HepG2 (cell line): ENCODE results near the gene JMY. TPM values are rescaled to one million over a fixed set of nuclear protein-coding genes. Genes with fewer than 3 reads are reported as not detected.

Experiments used
- ATAC-seq: fragments of 200-7000 bp; cut with Tn5 transposase; 3 replicates; pipeline ENCODE4 v1.9.1; 2020; ENCODE audit warnings: mild to moderate bottlenecking, moderate library complexity
- BruUV-seq: library from RNA; stranded (reverse); fragments of 400-500 nt; replicated peaks from 2 replicates; lab custom pipeline; 2021; lab: Mats Ljungman, UMichigan
- CTCF ChIA-PET: fragments of 300-600 bp; formaldehyde crosslinking; extraction: SDS; loops from one replicate; lab custom pipeline; 2021; ENCODE audit warnings: low total read pairs, inconsistent platforms, low intra/inter-chr PET ratio; lab: Yijun Ruan, JAX
- POLR2A ChIA-PET: fragments of 350-600 bp; sonication (Branson Sonifier 250); formaldehyde crosslinking; loops from one replicate; lab custom pipeline; 2020; ENCODE audit warnings: antibody characterized with exemption, inconsistent platforms; lab: Yijun Ruan, JAX
- DNase-seq: peaks from one replicate; pipeline ENCODE4 v3.0.0-alpha.2; 2015; ENCODE audit warnings: low spot score
- FAIRE-seq: peaks from 3 replicates; lab custom pipeline; 2011; peaks lifted over from hg19 to GRCh38; lab: Jason Lieb, UNC
- H2AFZ ChIP-seq: one replicate; pipeline ENCODE4 v1.6.1; 2011; ENCODE audit warnings: low read length, inconsistent platforms
- H3K27ac ChIP-seq: fragments of 300-600 bp; 3 replicates; pipeline ENCODE4 v1.8.0; 2011; ENCODE audit warnings: mixed run types, mild to moderate bottlenecking, mixed read lengths, low read length, inconsistent platforms; ENCODE audit not compliant: insufficient read depth; ENCODE audit errors: extremely low read length
- H3K27me3 ChIP-seq, 2 experiments: fragments of 200-600 bp in 1 of 2; 2 replicates in 1 of 2; 3 replicates in 1 of 2; pipeline versions ENCODE4 v1.6.0 to v1.8.0; 2011; ENCODE audit warnings: low read length in 2 of 2, mild to moderate bottlenecking in 2 of 2, moderate library complexity in 2 of 2, inconsistent platforms in 1 of 2; ENCODE audit not compliant: insufficient read depth in 2 of 2, control insufficient read depth in 1 of 2
- H3K36me3 ChIP-seq, 2 experiments: fragments of 200-600 bp in 1 of 2; replicated peaks in 1 of 2; 2 replicates in 1 of 2; 3 replicates in 1 of 2; pipeline versions ENCODE4 v1.5.1 to v1.8.0; 2011; ENCODE audit warnings: low read length in 2 of 2, inconsistent platforms in 1 of 2; ENCODE audit not compliant: insufficient read depth in 2 of 2, control insufficient read depth in 1 of 2
- H3K4me1 ChIP-seq: 2 replicates; pipeline ENCODE4 v1.5.1; 2012; ENCODE audit warnings: low read length, inconsistent platforms; ENCODE audit not compliant: insufficient read depth
- H3K4me2 ChIP-seq: 2 replicates; pipeline ENCODE4 v1.6.0; 2011; ENCODE audit warnings: low read depth, low read length, inconsistent platforms
- H3K4me3 ChIP-seq, 3 experiments: fragments of 200-600 bp in 1 of 3; sonication (generic), shearing (Covaris generic) in 1 of 3; replicated peaks in 1 of 3; 2 replicates each; pipeline ENCODE4 v1.5.1; 2011 to 2016; ENCODE audit warnings: low read length in 3 of 3, inconsistent platforms in 2 of 3, low read depth in 2 of 3, mild to moderate bottlenecking in 2 of 3, control low read depth in 1 of 3, mixed read lengths in 1 of 3; ENCODE audit not compliant: insufficient read depth in 1 of 3
- H3K79me2 ChIP-seq: one replicate; pipeline ENCODE4 v1.6.1; 2011; ENCODE audit warnings: low read length, inconsistent platforms; ENCODE audit not compliant: insufficient read depth
- H3K9ac ChIP-seq: 2 replicates; pipeline ENCODE4 v1.6.0; 2011; ENCODE audit warnings: mild to moderate bottlenecking, low read depth, low read length, inconsistent platforms; ENCODE audit not compliant: insufficient read depth
- H3K9me3 ChIP-seq: 2 replicates; pipeline ENCODE4 v1.5.1; 2012; ENCODE audit warnings: mild to moderate bottlenecking, low read length
- H4K20me1 ChIP-seq: 2 replicates; pipeline ENCODE4 v1.6.0; 2011; ENCODE audit warnings: inconsistent platforms, mild to moderate bottlenecking, low read length, moderate library complexity; ENCODE audit not compliant: insufficient read depth
- CC2D1A ChIP-seq: sonication (generic); formaldehyde crosslinking; IDR thresholded peaks from 2 replicates; pipeline ENCODE4 v1.8.1; 2023; ENCODE audit warnings: mild to moderate bottlenecking, missing genetic modification reagents
- IRX3 ChIP-seq: sonication (generic); formaldehyde crosslinking; IDR thresholded peaks from 2 replicates; pipeline ENCODE4 v1.8.1; 2023; ENCODE audit warnings: mild to moderate bottlenecking, low read depth, missing genetic modification reagents, borderline replicate concordance
- LCORL ChIP-seq, 2 experiments: fragments of 450-650 bp in 1 of 2; sonication (generic) in 1 of 2; formaldehyde crosslinking in 1 of 2; IDR thresholded peaks; 2 replicates each; pipeline versions ENCODE4 v1.5.0 to v1.6.1; 2017 to 2020; ENCODE audit warnings: antibody characterized with exemption in 1 of 2, missing genetic modification reagents in 1 of 2
- MED13 ChIP-seq: sonication (generic); formaldehyde crosslinking; IDR thresholded peaks from 2 replicates; pipeline ENCODE4 v1.5.0; 2020; ENCODE audit warnings: missing genetic modification reagents
- MTF1 ChIP-seq: sonication (generic); formaldehyde crosslinking; IDR thresholded peaks from 2 replicates; pipeline ENCODE4 v1.5.0; 2020; ENCODE audit warnings: missing genetic modification reagents
- RAD21 ChIP-seq: fragments of 450-650 bp; formaldehyde crosslinking; IDR thresholded peaks from 2 replicates; pipeline ENCODE4 v1.5.0; 2020; ENCODE audit warnings: mild to moderate bottlenecking
- SMAD9 ChIP-seq: sonication (generic); formaldehyde crosslinking; IDR thresholded peaks from 2 replicates; pipeline ENCODE4 v1.5.1; 2020; ENCODE audit warnings: mild to moderate bottlenecking, missing genetic modification reagents
- SP2 ChIP-seq: sonication (generic); formaldehyde crosslinking; IDR thresholded peaks from 2 replicates; pipeline ENCODE4 v1.5.1; 2020; ENCODE audit warnings: mild to moderate bottlenecking, missing genetic modification reagents
- U2AF2 ChIP-seq: fragments of 200-400 bp; formaldehyde crosslinking; IDR thresholded peaks from 2 replicates; pipeline ENCODE4 v1.6.1; 2017; ENCODE audit warnings: low read depth, mild to moderate bottlenecking, low read length
- ZKSCAN5 ChIP-seq: sonication (generic); formaldehyde crosslinking; IDR thresholded peaks from 2 replicates; pipeline ENCODE4 v1.5.1; 2020; ENCODE audit warnings: mild to moderate bottlenecking, missing genetic modification reagents
- ZNF12 ChIP-seq: sonication (generic); formaldehyde crosslinking; IDR thresholded peaks from 2 replicates; pipeline ENCODE4 v1.5.0; 2020; ENCODE audit warnings: missing genetic modification reagents
- ZNF350 ChIP-seq: sonication (generic); formaldehyde crosslinking; IDR thresholded peaks from 2 replicates; pipeline ENCODE4 v1.4.0; 2020; ENCODE audit warnings: mild to moderate bottlenecking, low read depth, missing genetic modification reagents, borderline replicate concordance
- ZNF430 ChIP-seq: sonication (generic); formaldehyde crosslinking; IDR thresholded peaks from 2 replicates; pipeline ENCODE4 v1.9.0; 2021; ENCODE audit warnings: mild to moderate bottlenecking, missing genetic modification reagents
- ZNF552 ChIP-seq: sonication (generic); formaldehyde crosslinking; IDR thresholded peaks from 2 replicates; pipeline ENCODE4 v1.9.0; 2022; ENCODE audit warnings: missing genetic modification reagents, mild to moderate bottlenecking, borderline replicate concordance
- ZNF577 ChIP-seq: sonication (generic); formaldehyde crosslinking; IDR thresholded peaks from 2 replicates; pipeline ENCODE4 v1.4.0; 2020; ENCODE audit warnings: mild to moderate bottlenecking, low read depth, missing genetic modification reagents, borderline replicate concordance
- ZNF589 ChIP-seq: sonication (generic); formaldehyde crosslinking; conservative IDR thresholded peaks from 2 replicates; pipeline ENCODE4 v1.8.0; 2022; ENCODE audit warnings: mild to moderate bottlenecking, moderate library complexity, missing genetic modification reagents
- ZNF878 ChIP-seq: sonication (generic); formaldehyde crosslinking; IDR thresholded peaks from 2 replicates; pipeline ENCODE4 v1.8.1; 2023; ENCODE audit warnings: mild to moderate bottlenecking, missing genetic modification reagents, moderate library complexity
- ZSCAN30 ChIP-seq: sonication (generic); formaldehyde crosslinking; IDR thresholded peaks from 2 replicates; pipeline ENCODE4 v1.5.0; 2020; ENCODE audit warnings: mild to moderate bottlenecking, missing genetic modification reagents
- WGBS: methylation state at CpG from one replicate; pipeline ENCODE4 v1.1.6; 2017; ENCODE audit warnings: low lambda C conversion rate; 5-methylcytosine and 5-hydroxymethylcytosine counted together
- in situ Hi-C: cut with HindIII; loops from 2 replicates; pipeline ENCODE4 v1.10.0; 2017; ENCODE audit warnings: low pct_unique_long_range_greater_than_20kb; ENCODE audit not compliant: extremely low pct_ligation_motif_present
- intact Hi-C: fragments of 100-400 bp; cut with micrococcal nuclease; formaldehyde crosslinking; loops from one replicate; pipeline ENCODE4 v1.10.0; 2022; ENCODE audit not compliant: unreplicated experiment
- polyA plus RNA-seq, 8 experiments: library from polyadenylated mRNA; depleted of rRNA in 3 of 8; stranded (reverse) in 7 of 8; unstranded in 1 of 8; fragments of >200 nt; fragmentation: Illumina TruSeq in 4 of 8; extraction: Trizol in 4 of 8; gene quantifications; 2 replicates each; pipeline versions ENCODE4 v1.2.1 to v1.2.3, GENCODE V29; 2011 to 2016; ENCODE audit warnings: low read depth in 4 of 8, missing spikeins in 1 of 8, mixed read lengths in 1 of 8; ENCODE audit not compliant: insufficient read depth in 1 of 8
- total RNA-seq, 5 experiments: library from RNA; depleted of rRNA; stranded (reverse); fragments of >200 nt; fragmentation: Illumina TruSeq; extraction: Trizol; gene quantifications; 2 replicates each; pipeline ENCODE4 v1.2.3, GENCODE V29; 2016; ENCODE audit warnings: low read depth in 1 of 5
- TF ChIP-seq, protein P1 (sequence below): IDR thresholded peaks from 2 replicates; pipeline ENCODE4 v1.6.1; 2012; ENCODE audit warnings: low read depth, low read length, improper control_type of control experiment

The JMY gene
- total and polyA plus RNA-seq, 2 of the 13 experiments (the other 11 are each of a cell fraction or from before 2014, with no cell fraction given): 4.0 to 4.2 TPM

DNA sequence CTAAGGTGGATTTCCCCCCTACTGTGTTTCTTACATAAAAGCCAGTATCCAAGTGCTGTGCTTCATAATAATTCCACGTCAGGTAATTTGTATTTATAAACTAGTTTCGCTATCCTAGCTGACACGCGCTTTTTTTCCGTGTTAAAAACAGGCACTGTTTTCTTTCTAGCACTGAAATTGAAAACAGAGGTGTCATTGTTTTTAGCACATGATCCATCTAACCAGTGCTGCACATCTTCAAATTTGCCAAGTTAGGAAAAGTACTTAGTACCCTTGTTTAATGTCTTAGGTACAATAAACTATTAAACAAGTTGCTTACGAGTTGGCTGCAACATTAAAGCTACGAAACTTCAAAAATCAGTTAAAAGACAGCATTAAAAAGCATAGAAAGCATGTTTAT lies 49.9 kb downstream of the JMY start:
- Histone ChIP-seq H3K79me2 (no peaks in the 10 kb centered on the region), H3K4me1 (no peaks in the 10 kb centered on the region), H4K20me1 (0 out of 2 replicates have a peak, but pooled peaks cover 3% of the 10 kb centered on the region), H2AFZ (no peak overlapping the region), H3K9ac (no peak overlapping the region), H3K4me3 (no peak overlapping the region), H3K27ac (no peak overlapping the region), H3K9me3 (no peaks in the 10 kb centered on the region), H3K4me2 (no peak overlapping the region), H3K36me3 (peaks cover 0 to 32% of the 10 kb centered on the region in 2 experiments; a peak in 3 of 5 replicates), H3K27me3 (no peaks in the 10 kb centered on the region)
- no peak for ATAC-seq
- TF ChIP-seq ZNF589 (CRISPR knock-in tag): no peak
- no peak for TF ChIP-seq CC2D1A (CRISPR knock-in tag)
- no peak for TF ChIP-seq IRX3
- TF ChIP-seq MED13 (CRISPR knock-in tag): no peak
- WGBS: 98% methylated on average over 7 of the region's 7 CpGs
- no peak for DNase-seq
- intact Hi-C loops: no loop called here
- in situ Hi-C loops: no loop called here
- ChIA-PET POLR2A (no interaction called here), CTCF (no interaction called here)
- FAIRE-seq: no peak
- no TSS peak for BruUV-seq

DNA sequence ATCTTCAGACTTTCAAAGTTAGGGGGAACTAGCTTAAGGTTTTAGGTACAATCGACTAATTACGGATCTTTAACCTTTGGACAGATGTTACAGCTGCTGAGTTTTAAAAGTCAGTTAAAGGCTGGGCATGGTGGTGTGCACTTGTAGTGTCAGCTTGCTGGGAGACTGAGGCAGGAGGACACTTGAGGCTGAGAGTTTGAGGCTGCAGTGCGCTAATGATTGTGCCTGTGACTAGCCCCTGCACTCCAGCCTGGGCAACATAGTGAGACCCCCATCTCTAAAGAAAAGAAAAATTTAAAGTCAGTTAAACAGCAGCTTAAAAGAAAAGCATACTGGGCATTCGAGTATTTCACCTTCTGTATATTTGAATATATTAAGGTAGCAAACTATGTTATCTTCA lies 51.4 kb downstream of the JMY start:
- DNase-seq: no peak
- TF ChIP-seq MTF1 (no peak), ZSCAN30 (CRISPR knock-in tag) (no peak), ZNF12 (no peak), ZKSCAN5 (CRISPR knock-in tag) (no peak), LCORL (IDR thresholded peaks at IDR 0.05) (no peak), LCORL (CRISPR knock-in tag; IDR thresholded peaks at IDR 0.05) (no peak), ZNF552 (CRISPR knock-in tag) (no peak), ZNF577 (CRISPR knock-in tag) (no peak), ZNF878 (CRISPR knock-in tag) (no peak), RAD21 (CRISPR knock-in tag) (no peak), SMAD9 (no peak), ZNF350 (CRISPR knock-in tag) (no peak), ZNF430 (no peak), SP2 (CRISPR knock-in tag) (no peak), U2AF2 (no peak)
- TF ChIP-seq, protein P1, sequence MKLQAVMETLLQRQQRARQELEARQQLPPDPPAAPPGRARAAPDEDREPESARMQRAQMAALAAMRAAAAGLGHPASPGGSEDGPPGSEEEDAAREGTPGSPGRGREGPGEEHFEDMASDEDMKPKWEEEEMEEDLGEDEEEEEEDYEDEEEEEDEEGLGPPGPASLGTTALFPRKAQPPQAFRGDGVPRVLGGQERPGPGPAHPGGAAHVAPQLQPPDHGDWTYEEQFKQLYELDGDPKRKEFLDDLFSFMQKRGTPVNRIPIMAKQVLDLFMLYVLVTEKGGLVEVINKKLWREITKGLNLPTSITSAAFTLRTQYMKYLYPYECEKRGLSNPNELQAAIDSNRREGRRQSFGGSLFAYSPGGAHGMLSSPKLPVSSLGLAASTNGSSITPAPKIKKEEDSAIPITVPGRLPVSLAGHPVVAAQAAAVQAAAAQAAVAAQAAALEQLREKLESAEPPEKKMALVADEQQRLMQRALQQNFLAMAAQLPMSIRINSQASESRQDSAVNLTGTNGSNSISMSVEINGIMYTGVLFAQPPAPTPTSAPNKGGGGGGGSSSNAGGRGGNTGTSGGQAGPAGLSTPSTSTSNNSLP: no peak
- in situ Hi-C loops: no loop called here
- Histone ChIP-seq H3K9me3 (no peaks in the 10 kb centered on the region), H3K4me1 (no peaks in the 10 kb centered on the region), H2AFZ (no peak overlapping the region), H3K9ac (no peak overlapping the region), H3K4me3 (no peak overlapping the region), H3K27me3 (no peaks in the 10 kb centered on the region), H3K79me2 (no peaks in the 10 kb centered on the region), H3K4me2 (no peak overlapping the region), H3K36me3 (peaks cover 2 to 37% of the 10 kb centered on the region in 2 experiments; a peak in 3 of 5 replicates), H4K20me1 (0 out of 2 replicates have a peak, but pooled peaks cover 3% of the 10 kb centered on the region), H3K27ac (no peak overlapping the region)
- BruUV-seq: no TSS peak
- WGBS: 92% methylated on average over 4 of the region's 4 CpGs
- POLR2A ChIA-PET: no interaction called here
- ATAC-seq: no peak
- no peak for FAIRE-seq
- intact Hi-C loops: no loop called here
- CTCF ChIA-PET: no interaction called here
